Neutrophil (primary cell): ENCODE measurements around the gene LPP.

Experiments used
- H3K27ac ChIP-seq: fragments of 200-600 bp; sonication (generic); 2 replicates; pipeline ENCODE4 v1.5.1; 2016; ENCODE audit warnings: mild to moderate bottlenecking, moderate library complexity
- H3K27me3 ChIP-seq: fragments of 200-600 bp; sonication (generic); 2 replicates; pipeline ENCODE4 v1.6.0; 2016; ENCODE audit warnings: mild to moderate bottlenecking
- H3K36me3 ChIP-seq: fragments of 200-600 bp; sonication (generic); 2 replicates; pipeline ENCODE4 v1.5.1; 2017
- H3K4me1 ChIP-seq, 2 experiments: fragments of 200-600 bp in 1 of 2; sonication (generic) in 1 of 2; 1 replicate in 1 of 2; 2 replicates in 1 of 2; pipeline versions ENCODE4 v1.5.1 to v1.6.1; 2013 to 2016; ENCODE audit warnings: low read depth in 1 of 2, low read length in 1 of 2, mild to moderate bottlenecking in 1 of 2, moderate library complexity in 1 of 2; ENCODE audit not compliant: control insufficient read depth in 1 of 2, insufficient read depth in 1 of 2
- H3K4me3 ChIP-seq, 2 experiments: fragments of 200-600 bp in 1 of 2; sonication (generic) in 1 of 2; 1 replicate in 1 of 2; 2 replicates in 1 of 2; pipeline ENCODE4 v1.5.1; 2013 to 2016; ENCODE audit warnings: low read depth in 1 of 2, low read length in 1 of 2, mild to moderate bottlenecking in 1 of 2, moderate library complexity in 1 of 2
- H3K9me3 ChIP-seq: fragments of 200-600 bp; sonication (generic); 2 replicates; pipeline ENCODE4 v1.5.1; 2016
- CTCF ChIP-seq: fragments of 200-600 bp; sonication (generic); IDR thresholded peaks from 2 replicates; pipeline ENCODE4 v1.5.1; 2016; ENCODE audit warnings: antibody characterized with exemption

Gene LPP

GRCh38 chr3:188392076-188392475 lies 238.1 kb downstream of the LPP start:
- Histone ChIP-seq H3K27me3 (no peaks in the 10 kb centered on the region), H3K9me3 (no peaks in the 10 kb centered on the region), H3K4me1 (no peaks in the 10 kb centered on the region), H3K36me3 (no peaks in the 10 kb centered on the region), H3K4me3 (no peak overlapping the region), H3K27ac (no peak overlapping the region)
- TF ChIP-seq CTCF = no peak

- no peak for TF ChIP-seq CTCF
- Histone ChIP-seq H3K36me3 (no peaks in the 10 kb centered on the region), H3K4me3 (no peak overlapping the region), H3K27ac (no peak overlapping the region), H3K9me3 (no peaks in the 10 kb centered on the region), H3K27me3 (no peaks in the 10 kb centered on the region), H3K4me1 (no peaks in the 10 kb centered on the region)
These were observed 240.7 kb downstream of the LPP start for GRCh38 chr3:188394623-188395022.

GRCh38 chr3:188396251-188396650 lies 242.3 kb downstream of the LPP start:
- Histone ChIP-seq H3K36me3 (no peaks in the 10 kb centered on the region), H3K27me3 (no peaks in the 10 kb centered on the region), H3K9me3 (no peaks in the 10 kb centered on the region), H3K27ac (no peak overlapping the region), H3K4me1 (no peaks in the 10 kb centered on the region), H3K4me3 (no peak overlapping the region)
- TF ChIP-seq CTCF = no peak

- no peak overlapping the region for H3K27ac ChIP-seq
- TF ChIP-seq CTCF = no peak
These were observed 242.9 kb downstream of the LPP start for GRCh38 chr3:188396900-188397299.

GRCh38 chr3:188397766-188398705 lies 244.1 kb downstream of the LPP start:
- no peak overlapping the region for H3K27ac ChIP-seq

More at GRCh38 chr3:188396900-188397299, 242.9 kb downstream of the LPP start:
- Histone ChIP-seq H3K36me3 (no peaks in the 10 kb centered on the region), H3K9me3 (no peaks in the 10 kb centered on the region), H3K4me1 (no peaks in the 10 kb centered on the region), H3K27me3 (no peaks in the 10 kb centered on the region), H3K4me3 (no peak overlapping the region)

More at GRCh38 chr3:188397766-188398705, 244.1 kb downstream of the LPP start:
- no peaks in the 10 kb centered on the region for H3K27me3 ChIP-seq
- TF ChIP-seq CTCF = no peak
- H3K36me3 ChIP-seq = no peaks in the 10 kb centered on the region
- H3K9me3 ChIP-seq = no peaks in the 10 kb centered on the region
- H3K4me3 ChIP-seq = no peak overlapping the region
- no peaks in the 10 kb centered on the region for H3K4me1 ChIP-seq
